Endothelial cell (in vitro differentiated cells): ENCODE data around the gene PHF21A. TPM values are rescaled to one million over a fixed set of nuclear protein-coding genes. Genes with fewer than 3 reads are reported as not detected.
A peak's percentile ranks its signal among the peaks of the same experiment; 100 is the strongest.

Experiments used
- DNase-seq: peaks from one replicate; pipeline ENCODE4 v3.0.0; 2021; ENCODE audit warnings: low spot score
- H3K27ac Mint-ChIP-seq: one replicate; pipeline ENCODE4 v1.8.0; 2021; ENCODE audit warnings: mixed read lengths, inconsistent platforms; ENCODE audit not compliant: unreplicated experiment
- H3K27me3 Mint-ChIP-seq: one replicate; pipeline ENCODE4 v1.8.0; 2021; ENCODE audit warnings: mild to moderate bottlenecking, moderate library complexity, mixed read lengths, inconsistent platforms; ENCODE audit not compliant: unreplicated experiment
- H3K36me3 Mint-ChIP-seq: one replicate; pipeline ENCODE4 v1.8.0; 2021; ENCODE audit warnings: mild to moderate bottlenecking, low read depth, mixed read lengths, inconsistent platforms; ENCODE audit not compliant: unreplicated experiment
- H3K4me1 Mint-ChIP-seq: one replicate; pipeline ENCODE4 v1.8.0; 2021; ENCODE audit warnings: mild to moderate bottlenecking, mixed read lengths, inconsistent platforms; ENCODE audit not compliant: unreplicated experiment
- H3K4me3 Mint-ChIP-seq: one replicate; pipeline ENCODE4 v1.8.0; 2021; ENCODE audit warnings: mild to moderate bottlenecking, mixed read lengths, inconsistent platforms; ENCODE audit not compliant: unreplicated experiment
- H3K9me3 Mint-ChIP-seq: one replicate; pipeline ENCODE4 v1.8.0; 2021; ENCODE audit warnings: mixed read lengths, inconsistent platforms; ENCODE audit not compliant: unreplicated experiment
- CTCF ChIP-seq: fragments of 200-600 bp; sonication (generic); IDR thresholded peaks from one replicate; pipeline ENCODE4 v1.5.0; 2021; ENCODE audit warnings: antibody characterized with exemption; ENCODE audit not compliant: unreplicated experiment
- total RNA-seq: library from RNA; stranded (reverse); fragmentation: NEBNext Ultra II Directional; extraction: Animal tissue kit (Norgen Biotek cat#: 25700); gene quantifications from one replicate; pipeline ENCODE4 v1.2.1, GENCODE V29; 2021; ENCODE audit not compliant: unreplicated experiment

Gene PHF21A
- total RNA-seq, 1 donor from 2014 or later, result 52.8 TPM

- Mint-ChIP-seq H3K4me1 (no peaks in the 10 kb centered on the region), H3K4me3 (no peak overlapping the region), H3K36me3 (peaks cover 4% of the 10 kb centered on the region), H3K27me3 (no peaks in the 10 kb centered on the region), H3K27ac (no peak overlapping the region), H3K9me3 (no peaks in the 10 kb centered on the region)
- no peak for DNase-seq
- TF ChIP-seq CTCF, result no peak
Measured at GRCh38 chr11:45974806-45975205, 146.4 kb downstream of the PHF21A start.

- H3K27ac Mint-ChIP-seq, result no peak overlapping the region
- no peak overlapping the region for H3K4me3 Mint-ChIP-seq
- no peaks in the 10 kb centered on the region for H3K4me1 Mint-ChIP-seq
- H3K9me3 Mint-ChIP-seq, result no peaks in the 10 kb centered on the region
- TF ChIP-seq CTCF, result no peak
- H3K36me3 Mint-ChIP-seq, result peaks cover 9% of the 10 kb centered on the region
- no peak for DNase-seq
- H3K27me3 Mint-ChIP-seq, result no peaks in the 10 kb centered on the region
Measured at GRCh38 chr11:45973601-45974000, 147.7 kb downstream of the PHF21A start.

GRCh38 chr11:45968901-45969300, 152.4 kb downstream of the PHF21A start:
- Mint-ChIP-seq H3K9me3 (no peaks in the 10 kb centered on the region), H3K27ac (no peak overlapping the region), H3K27me3 (peaks cover 2% of the 10 kb centered on the region), H3K4me1 (no peaks in the 10 kb centered on the region), H3K36me3 (peaks cover 13% of the 10 kb centered on the region), H3K4me3 (no peak overlapping the region)
- no peak for DNase-seq
- no peak for TF ChIP-seq CTCF

- peaks cover 13% of the 10 kb centered on the region for H3K36me3 Mint-ChIP-seq
- H3K4me1 Mint-ChIP-seq, result no peaks in the 10 kb centered on the region
- H3K9me3 Mint-ChIP-seq, result no peaks in the 10 kb centered on the region
- peaks cover 2% of the 10 kb centered on the region for H3K27me3 Mint-ChIP-seq
- no peak for TF ChIP-seq CTCF
- no peak for DNase-seq
- no peak overlapping the region for H3K27ac Mint-ChIP-seq
- no peak overlapping the region for H3K4me3 Mint-ChIP-seq
Measured at GRCh38 chr11:45967506-45967905, 153.7 kb downstream of the PHF21A start.

- Mint-ChIP-seq H3K9me3 (no peaks in the 10 kb centered on the region), H3K36me3 (peaks cover 13% of the 10 kb centered on the region), H3K4me3 (no peak overlapping the region), H3K4me1 (no peaks in the 10 kb centered on the region), H3K27ac (no peak overlapping the region), H3K27me3 (peaks cover 2% of the 10 kb centered on the region)
- peak; percentile 95 for TF ChIP-seq CTCF
- DNase-seq, result peak; percentile 58
Measured at GRCh38 chr11:45964911-45965389, 156.3 kb downstream of the PHF21A start.
